PFSK-1 (cell line): Measurements from ENCODE around the gene UBAC2.

Source experiments
- POLR2AphosphoS5 ChIP-seq: IDR thresholded peaks from 2 replicates; pipeline ENCODE4 v1.6.1; 2012; ENCODE audit warnings: low read depth, mild to moderate bottlenecking, control low read depth, low read length, moderate library complexity
- REST ChIP-seq, 2 experiments: IDR thresholded peaks; 2 replicates each; pipeline versions ENCODE4 v1.6.1 to v1.8.0; 2011 to 2012; ENCODE audit warnings: low read depth in 2 of 2, low read length in 2 of 2, control low read depth in 1 of 2, inconsistent platforms in 1 of 2, mild to moderate bottlenecking in 1 of 2, moderate library complexity in 1 of 2; ENCODE audit not compliant: insufficient read depth in 1 of 2
- SIN3A ChIP-seq: IDR thresholded peaks from 2 replicates; pipeline ENCODE4 v1.6.1; 2012; ENCODE audit warnings: mild to moderate bottlenecking, low read length, moderate library complexity, borderline replicate concordance; ENCODE audit not compliant: insufficient read depth

DNA sequence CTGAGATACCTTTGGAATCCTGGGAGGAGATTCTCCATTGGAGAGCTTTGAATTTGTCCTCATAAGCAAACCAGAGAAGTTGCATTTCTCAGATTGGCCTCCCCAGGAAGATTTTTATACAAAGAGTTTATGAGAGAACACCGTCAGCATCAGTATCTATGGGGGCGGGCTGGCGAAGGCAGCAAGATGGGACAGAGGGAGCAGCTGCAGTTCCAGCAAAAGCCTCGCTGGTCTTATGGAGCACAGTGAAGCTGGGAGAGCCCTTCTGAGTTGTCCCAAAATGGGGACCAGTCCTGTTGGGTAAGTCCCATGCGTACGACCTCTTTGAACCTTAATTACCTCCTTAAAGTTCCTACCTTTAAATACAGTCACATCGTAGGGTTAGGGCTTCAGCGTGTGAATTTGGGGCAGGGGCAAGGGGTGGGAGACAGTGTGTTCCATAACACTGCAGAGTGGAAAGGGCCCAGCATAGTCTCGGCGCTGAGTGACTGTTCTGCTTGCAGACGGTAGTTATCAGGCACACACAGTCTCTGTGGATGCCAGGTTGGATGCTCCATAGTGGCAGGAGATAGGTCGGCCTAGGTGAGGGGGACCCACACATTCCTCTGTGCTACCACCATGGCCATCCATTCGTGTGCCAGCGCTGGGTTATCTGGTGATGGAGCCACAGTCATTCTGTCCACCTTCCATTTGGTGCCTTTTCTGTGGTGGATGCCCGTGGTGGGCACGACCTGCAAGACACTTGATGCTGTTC is 141.5 kb downstream of the UBAC2 start:
- no peak for TF ChIP-seq SIN3A
- TF ChIP-seq POLR2AphosphoS5, result no peak
- TF ChIP-seq REST (IDR thresholded peaks at IDR 0.05; ENCODE audit: insufficient read depth in 1 of 2, low read depth in 2 of 2, low read length in 2 of 2), result no peak
